Endothelial cell of umbilical vein (primary cell): Measurements from ENCODE around the gene HDAC11.
"Not testable (repeated sequence)": the region's sequence is repeated elsewhere in the genome, so short reads cannot be mapped to it uniquely, and the experiment has no call there.

Source experiments
- CTCF ChIP-seq, 2 donors: IDR thresholded peaks; 1 replicate in 1 of 2; 2 replicates in 1 of 2; pipeline ENCODE4 v1.5.1; 2011; ENCODE audit warnings: low read length in 2 of 2, mild to moderate bottlenecking in 2 of 2, moderate library complexity in 2 of 2, control low read depth in 1 of 2, inconsistent platforms in 1 of 2, low read depth in 1 of 2; ENCODE audit not compliant: insufficient read depth in 1 of 2; ENCODE audit errors: extremely low read depth in 1 of 2
- POLR2AphosphoS5 ChIP-seq: IDR thresholded peaks from 2 replicates; pipeline ENCODE4 v1.6.1; 2012; ENCODE audit warnings: low read depth, mild to moderate bottlenecking, control low read depth, low read length, moderate library complexity; ENCODE audit not compliant: insufficient read depth

GRCh38 chr3:13436213-13436612, 43.9 kb upstream of the HDAC11 start:
- TF ChIP-seq CTCF (IDR thresholded peaks at IDR 0.05; ENCODE audit: extremely low read depth in 1 of 2, insufficient read depth in 1 of 2, low read depth in 1 of 2, low read length in 2 of 2); POLR2AphosphoS5: not testable (repeated sequence)
